UCSD-AML1 (cell line): ENCODE measurements around the gene CHST15.

Experiments
- DNase-seq: peaks from one replicate; lab custom pipeline; 2025; ENCODE audit not compliant: unreplicated experiment; lab: John Stamatoyannopoulos, UW

CHST15 gene

DNA sequence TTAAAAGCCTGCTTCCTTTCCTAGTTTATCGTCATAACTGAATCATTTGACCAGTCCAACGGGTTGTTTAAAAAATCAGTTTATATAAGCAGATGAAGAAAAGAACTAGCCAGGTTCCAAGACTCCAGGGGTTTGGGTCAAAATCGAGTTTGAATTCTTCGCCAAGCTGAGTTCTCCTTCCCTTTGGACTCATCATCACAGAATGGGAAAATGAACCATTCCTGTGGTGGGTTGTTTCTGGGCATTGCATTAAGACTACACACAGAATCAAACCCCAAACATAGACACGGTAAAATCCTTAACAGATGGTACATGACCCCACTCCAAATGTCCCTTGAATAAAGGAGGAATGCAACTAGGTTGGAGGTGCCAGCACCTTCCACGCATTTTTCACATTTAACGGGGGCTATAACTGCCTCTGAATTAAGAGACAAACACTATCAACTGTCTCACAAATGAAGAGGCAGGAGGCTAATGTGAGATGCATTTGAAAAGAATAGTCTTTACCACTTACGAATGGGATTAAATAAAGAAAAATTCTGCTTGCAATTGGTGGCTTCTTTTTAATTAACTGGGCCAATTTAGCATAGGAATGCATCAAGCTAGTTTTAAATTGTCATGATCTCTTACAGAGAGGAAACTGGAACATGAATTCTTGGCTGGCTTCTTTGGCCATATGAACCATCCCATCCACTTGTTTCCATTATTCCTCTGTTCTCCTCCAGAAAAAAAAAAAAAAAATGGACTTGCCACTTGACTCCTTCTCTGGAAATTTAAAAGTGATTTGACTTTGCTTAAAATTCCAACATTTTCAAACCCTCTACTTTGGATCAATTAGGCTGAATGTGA is 61.1 kb downstream of the CHST15 start:
- no peak for DNase-seq

- no peak for DNase-seq
Observed at GRCh38 chr10:124030492-124031110, 62.8 kb downstream of the CHST15 start.

GRCh38 chr10:124030061-124030460 is 63.3 kb downstream of the CHST15 start:
- no peak for DNase-seq

GRCh38 chr10:124029559-124029958 is 63.8 kb downstream of the CHST15 start:
- no peak for DNase-seq

DNA sequence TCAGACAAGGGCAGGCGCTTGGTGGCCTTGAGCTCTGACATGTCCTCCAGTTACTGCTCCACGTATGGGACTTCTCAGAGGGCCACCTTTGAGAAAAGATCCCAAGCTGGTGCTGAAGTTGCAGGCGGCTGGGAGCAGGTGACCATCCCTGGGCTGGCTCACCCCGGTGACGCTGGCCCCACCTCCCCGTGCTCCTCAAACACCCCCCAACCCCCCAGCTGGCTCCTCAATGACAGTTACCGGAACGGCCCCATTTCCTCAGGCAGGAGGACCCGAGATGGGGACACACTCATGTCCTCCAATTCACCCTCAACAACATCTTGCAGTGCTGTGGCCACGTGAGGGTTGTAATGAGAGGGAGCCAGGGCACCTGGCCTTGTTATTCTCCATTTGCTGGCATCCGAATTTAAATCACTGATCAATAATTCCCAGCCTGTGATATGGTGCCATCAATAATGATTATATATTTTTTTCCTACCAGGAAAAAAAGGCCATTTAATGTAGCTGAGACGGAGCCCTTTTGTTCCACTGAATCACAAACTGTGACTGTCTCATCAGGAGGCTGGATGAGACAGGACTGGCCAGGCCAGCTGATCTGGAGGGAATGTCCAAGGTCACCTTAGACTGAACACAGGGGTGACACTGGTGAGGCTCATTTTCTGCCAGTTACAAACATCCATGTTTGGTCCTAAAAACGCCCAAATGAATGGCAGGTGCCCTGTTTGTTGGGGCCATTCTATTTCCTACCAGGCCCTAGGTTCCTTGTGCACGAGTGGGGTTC is 64.5 kb downstream of the CHST15 start:
- DNase-seq: no peak

DNA sequence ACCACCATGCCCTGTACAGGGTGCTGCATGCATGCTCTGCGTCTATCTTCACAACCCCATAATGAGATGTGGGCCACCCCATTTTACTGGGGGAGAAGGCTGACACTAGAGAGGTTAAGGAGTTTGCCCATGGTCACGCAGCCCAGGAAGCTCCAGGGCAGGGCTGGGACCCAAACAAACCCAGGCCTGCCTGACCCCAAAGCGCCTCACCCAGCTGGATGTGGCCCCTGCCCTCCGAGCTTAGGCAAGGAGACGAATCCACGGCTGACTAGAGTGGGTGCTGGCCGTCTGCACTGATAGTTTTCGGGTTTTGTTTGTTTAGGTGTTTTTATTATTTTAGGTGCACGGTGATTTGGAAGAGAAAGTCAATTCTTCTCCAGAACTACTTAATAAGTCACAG is 65.7 kb downstream of the CHST15 start:
- DNase-seq: no peak

DNA sequence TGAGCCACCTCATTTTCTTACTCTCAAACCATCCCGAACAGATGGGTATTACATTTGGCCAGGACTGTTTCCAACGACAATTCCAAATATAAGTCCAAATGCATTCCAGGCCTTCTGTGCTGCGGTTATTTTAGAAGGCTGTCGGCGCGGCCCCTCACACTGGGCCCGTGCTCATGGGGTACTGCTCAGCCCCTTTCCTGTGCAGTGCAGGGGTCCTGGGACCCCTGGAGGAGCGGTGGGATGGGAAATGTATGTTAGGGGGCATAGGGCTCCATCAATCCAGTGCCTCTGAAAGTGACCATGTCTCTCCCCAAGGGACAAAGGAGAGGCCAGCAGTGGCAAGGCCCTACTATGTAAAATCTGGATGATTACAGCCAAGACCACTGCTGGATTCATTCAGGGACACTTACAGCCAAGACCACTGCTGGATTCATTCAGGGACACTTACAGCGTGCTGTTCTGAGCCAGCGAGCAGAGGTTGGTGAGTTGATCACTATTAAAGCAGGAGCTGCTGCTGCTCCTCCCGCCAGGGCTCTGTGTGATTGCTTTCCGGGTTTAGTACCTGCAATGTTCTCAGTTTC is 66.3 kb downstream of the CHST15 start:
- DNase-seq: no peak

DNA sequence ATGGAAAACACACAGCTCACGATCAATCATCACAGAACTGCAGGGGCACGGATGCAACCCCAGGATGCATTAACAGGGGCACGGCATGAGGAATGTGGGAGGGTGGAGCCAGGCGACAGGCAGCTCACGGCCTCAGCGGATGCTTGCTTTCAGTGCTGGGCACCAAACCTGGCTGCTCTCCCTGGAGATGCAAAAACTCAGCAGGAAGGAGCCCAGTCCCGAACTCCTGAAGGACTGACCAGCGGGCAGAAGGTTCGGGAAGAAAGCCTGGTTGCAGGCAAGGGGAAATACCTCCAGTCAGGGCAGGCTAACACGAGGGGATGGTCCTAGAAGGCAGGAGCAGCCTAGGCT is 66.8 kb downstream of the CHST15 start:
- no peak for DNase-seq

- DNase-seq: peak; percentile 27
Observed at GRCh38 chr10:124025660-124026588, 67.5 kb downstream of the CHST15 start.

GRCh38 chr10:124025152-124025551 is 68.2 kb downstream of the CHST15 start:
- no peak for DNase-seq

DNA sequence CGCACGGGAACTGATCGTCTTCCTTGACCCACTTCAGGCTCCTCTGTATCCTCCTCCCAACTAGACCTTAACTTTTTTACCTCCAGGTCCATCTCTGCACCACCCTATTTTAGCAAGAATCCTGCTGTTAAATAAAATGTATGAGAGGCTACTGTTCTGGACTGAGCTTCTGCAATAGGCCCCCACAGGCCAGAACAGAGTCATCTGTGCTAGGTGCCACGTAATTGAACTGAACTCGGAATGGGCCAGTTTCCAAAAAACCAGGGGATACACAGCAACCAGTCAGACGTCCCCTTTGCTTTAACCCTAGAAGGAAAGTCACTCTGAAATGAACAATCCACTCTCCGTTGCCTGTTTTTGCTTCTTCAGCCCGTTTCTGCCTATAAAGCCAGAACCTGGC is 71.3 kb downstream of the CHST15 start:
- DNase-seq: no peak

GRCh38 chr10:124020981-124021815 is 72.2 kb downstream of the CHST15 start:
- DNase-seq: no peak

DNA sequence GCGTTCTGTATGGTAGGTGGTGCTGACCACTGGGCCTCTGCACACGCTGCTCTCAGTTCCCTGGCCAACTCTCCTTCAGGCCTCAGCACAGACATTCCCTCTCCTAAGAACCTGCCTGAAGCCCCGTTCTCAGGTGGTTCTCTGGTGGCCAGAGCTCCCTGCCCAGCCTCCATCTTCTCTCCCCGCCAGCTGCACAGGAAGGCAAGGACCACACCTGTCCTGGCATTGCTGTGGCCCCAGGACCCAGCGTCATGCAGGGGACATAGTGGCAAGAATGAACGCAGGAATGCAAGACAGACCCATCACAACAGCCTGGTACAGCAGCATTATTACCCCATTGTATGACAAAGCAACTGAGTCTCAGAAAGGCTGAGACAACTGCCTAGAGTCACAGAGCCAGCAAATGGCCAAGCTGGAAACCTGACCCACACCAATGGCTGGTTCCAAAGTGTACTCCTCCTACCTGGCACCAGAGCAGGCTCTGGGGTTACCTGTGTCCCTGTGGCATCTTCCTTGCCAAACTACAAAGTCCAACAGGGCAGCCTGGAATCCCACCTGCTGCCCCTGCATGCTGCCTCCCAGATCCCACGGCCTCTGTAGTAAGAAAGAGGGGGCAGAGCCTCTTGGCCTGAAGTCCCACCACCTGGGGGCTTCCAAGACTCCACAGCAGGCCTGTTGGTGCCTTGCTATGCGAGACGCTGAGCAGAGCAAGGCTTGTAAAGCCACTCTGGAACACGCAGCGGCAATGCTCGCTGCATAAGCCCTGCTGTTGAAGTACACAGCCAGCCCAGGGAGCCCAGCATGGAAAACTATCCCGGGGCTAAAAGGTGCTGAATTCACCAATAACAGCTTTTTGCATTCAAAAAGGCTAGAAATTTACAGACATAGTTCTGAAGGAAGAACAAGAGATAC is 73.3 kb downstream of the CHST15 start:
- DNase-seq: no peak

- DNase-seq: no peak
Observed at GRCh38 chr10:124018886-124019525, 74.4 kb downstream of the CHST15 start.

DNA sequence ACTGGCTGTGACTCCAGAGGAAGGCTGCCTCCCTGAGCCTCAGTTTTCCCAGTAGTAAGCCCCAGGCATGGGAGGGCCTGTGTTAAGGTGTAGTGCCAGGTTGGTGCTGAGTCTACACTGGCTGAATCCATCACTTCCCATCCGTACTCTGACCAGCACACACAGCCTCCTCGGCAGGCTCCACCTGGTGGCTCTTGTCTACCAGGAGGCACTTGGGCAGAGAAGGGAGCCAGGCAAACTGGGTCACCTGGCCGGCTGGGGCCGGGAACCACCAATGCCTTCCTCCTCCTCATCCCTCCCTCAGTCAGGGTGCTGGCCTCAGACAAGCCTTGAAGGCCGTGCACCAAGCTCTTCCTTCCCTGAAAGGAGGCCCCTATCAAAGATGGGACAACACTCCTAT is 75.7 kb downstream of the CHST15 start:
- DNase-seq: no peak

DNA sequence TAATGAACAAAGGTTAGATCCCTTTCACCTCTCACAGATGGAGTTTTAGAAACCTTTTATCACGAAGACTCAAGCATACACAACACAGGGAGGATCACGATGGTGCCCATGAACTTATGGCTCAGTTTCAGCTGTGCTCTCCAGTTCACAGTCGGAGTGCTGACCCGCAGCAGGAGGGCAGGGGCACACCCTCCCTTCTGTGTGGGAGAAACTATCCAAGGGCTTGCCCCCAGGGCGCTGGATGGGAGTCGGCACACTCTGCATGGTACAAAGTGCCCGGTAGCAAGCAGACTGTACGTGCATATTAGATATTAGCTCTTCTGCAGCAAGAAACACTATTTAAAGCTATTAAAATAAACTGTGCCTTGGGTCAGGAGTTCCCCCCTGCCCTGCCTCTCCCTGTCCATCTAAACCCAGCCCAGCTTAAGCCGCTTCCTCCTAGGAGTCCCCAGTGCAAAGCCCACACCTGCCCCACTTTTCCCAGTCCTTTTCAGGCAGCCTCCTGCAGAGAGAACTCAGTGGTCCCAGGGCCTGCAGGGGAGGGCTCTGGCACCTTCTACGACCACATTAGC is 76.5 kb downstream of the CHST15 start:
- no peak for DNase-seq

DNA sequence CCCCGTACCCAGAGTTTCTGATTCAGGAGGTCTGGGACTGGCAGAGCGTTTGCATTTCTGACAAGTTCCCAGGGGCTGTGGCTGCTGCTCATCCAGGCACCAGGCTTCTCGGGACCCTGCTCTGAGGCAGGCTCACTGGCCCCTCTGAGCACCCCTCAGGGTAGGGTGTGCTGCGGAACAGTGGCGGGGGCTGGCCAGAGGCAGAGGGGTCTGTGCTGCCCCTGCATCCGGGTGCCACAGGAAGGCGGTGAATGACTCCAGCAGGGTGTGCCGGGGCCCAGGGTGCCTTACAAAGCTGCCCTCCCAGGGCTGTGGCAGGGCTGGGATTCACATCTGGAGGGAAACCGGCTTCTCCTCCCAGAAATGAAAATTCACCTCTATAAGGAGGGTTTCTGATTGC is 77.4 kb downstream of the CHST15 start:
- no peak for DNase-seq
